Cerebellar nuclear complex (tissue), 1 donor: ENCODE data around the gene SMCP.

Source experiments
- DNase-seq, 2 experiments: peaks; one replicate each; lab custom pipeline; 2025; lab: John Stamatoyannopoulos, UW

SMCP gene

GRCh38 chr1:152886758-152887409 lies 8.8 kb downstream of the SMCP start:
- no peak for DNase-seq

- DNase-seq, result no peak
Observed at GRCh38 chr1:152888126-152888525, 10.0 kb downstream of the SMCP start.

- no peak for DNase-seq
Observed at GRCh38 chr1:152899027-152899426, 20.9 kb downstream of the SMCP start.

- DNase-seq, result no peak
Observed at GRCh38 chr1:152899883-152900282, 21.8 kb downstream of the SMCP start.

GRCh38 chr1:152901631-152902030 lies 23.5 kb downstream of the SMCP start:
- DNase-seq, result no peak

- DNase-seq, result no peak
Observed at GRCh38 chr1:152902636-152903035, 24.5 kb downstream of the SMCP start.

- no peak for DNase-seq
Observed at GRCh38 chr1:152904688-152905440, 26.7 kb downstream of the SMCP start.

GRCh38 chr1:152906023-152906565 lies 28.0 kb downstream of the SMCP start:
- DNase-seq, result no peak

GRCh38 chr1:152907686-152908601 lies 29.8 kb downstream of the SMCP start, which contains the start of gene IVL:
IVL (plus strand) TSS chr1:152908546; CDS start chr1:152909798, 1,252 bp downstream.
- no peak for DNase-seq

- DNase-seq, result no peak
Observed at GRCh38 chr1:152909206-152909605, 31.1 kb downstream of the SMCP start.

GRCh38 chr1:152912471-152912870 lies 34.3 kb downstream of the SMCP start:
- no peak for DNase-seq

- no peak for DNase-seq
Observed at GRCh38 chr1:152912900-152913299, 34.8 kb downstream of the SMCP start.

- no peak for DNase-seq
Observed at GRCh38 chr1:152917794-152918193, 39.7 kb downstream of the SMCP start.

- DNase-seq, result no peak
Observed at GRCh38 chr1:152919071-152919470, 40.9 kb downstream of the SMCP start.

GRCh38 chr1:152924191-152924590 lies 46.1 kb downstream of the SMCP start:
- no peak for DNase-seq

- no peak for DNase-seq
Observed at GRCh38 chr1:152926091-152926490, 48.0 kb downstream of the SMCP start.

GRCh38 chr1:152928671-152929070 lies 50.5 kb downstream of the SMCP start:
- DNase-seq, result no peak

GRCh38 chr1:152932170-152932811 lies 54.2 kb downstream of the SMCP start:
- DNase-seq, result no peak

- no peak for DNase-seq
Observed at GRCh38 chr1:152933196-152933595, 55.1 kb downstream of the SMCP start.
